GM18508 (cell line): Measurements from ENCODE around the gene KHSRP.
"Not testable (repeated sequence)": the region's sequence is repeated elsewhere in the genome, so short reads cannot be mapped to it uniquely, and the experiment has no call there.

Source experiments
- ATAC-seq: cut with Tn5 transposase; IDR thresholded peaks from one replicate; pipeline ENCODE4 v1.9.1; 2021; ENCODE audit warnings: moderate number of reproducible peaks; ENCODE audit not compliant: insufficient read depth, unreplicated experiment

The KHSRP gene

DNA sequence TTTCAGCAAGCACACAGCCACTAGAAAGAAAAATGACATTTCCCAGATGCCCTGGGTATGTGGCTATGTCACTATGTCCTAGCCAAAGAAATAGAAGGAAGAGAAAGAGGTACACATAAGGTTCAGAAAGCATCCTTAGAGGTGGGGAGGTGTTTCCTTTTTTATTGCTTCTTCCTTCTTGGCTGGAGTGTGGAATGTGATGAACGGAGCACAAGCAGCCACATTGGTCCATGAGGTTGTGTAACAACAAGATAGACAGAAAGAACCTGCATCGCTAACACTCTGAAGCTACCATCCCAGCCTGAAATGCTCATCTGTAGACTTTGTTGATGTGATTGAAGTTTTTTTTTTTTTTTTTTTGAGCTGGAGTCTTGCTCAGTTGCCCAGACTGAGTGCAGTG, 28.3 kb upstream of the KHSRP start:
- no peak for ATAC-seq

DNA sequence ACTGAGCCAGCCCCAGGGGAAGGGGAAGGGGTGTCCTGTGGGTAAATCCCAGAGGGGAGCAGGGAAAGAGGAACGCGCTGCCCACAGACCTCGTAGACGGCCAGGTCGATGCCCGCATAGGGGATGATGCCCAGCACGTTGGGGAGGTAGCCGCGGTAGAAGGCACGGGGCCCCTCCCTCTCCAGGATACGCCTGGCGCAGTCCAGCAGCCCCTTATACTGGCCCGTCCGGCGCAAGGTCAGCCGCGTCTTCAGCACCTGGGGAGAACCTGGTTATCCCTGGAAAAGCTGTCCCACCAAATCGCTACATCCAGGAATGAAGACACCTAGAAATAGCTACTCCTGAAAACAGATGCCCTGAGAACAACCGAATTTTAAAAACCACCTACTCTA, 27.6 kb upstream of the KHSRP start:
- no peak for ATAC-seq

DNA sequence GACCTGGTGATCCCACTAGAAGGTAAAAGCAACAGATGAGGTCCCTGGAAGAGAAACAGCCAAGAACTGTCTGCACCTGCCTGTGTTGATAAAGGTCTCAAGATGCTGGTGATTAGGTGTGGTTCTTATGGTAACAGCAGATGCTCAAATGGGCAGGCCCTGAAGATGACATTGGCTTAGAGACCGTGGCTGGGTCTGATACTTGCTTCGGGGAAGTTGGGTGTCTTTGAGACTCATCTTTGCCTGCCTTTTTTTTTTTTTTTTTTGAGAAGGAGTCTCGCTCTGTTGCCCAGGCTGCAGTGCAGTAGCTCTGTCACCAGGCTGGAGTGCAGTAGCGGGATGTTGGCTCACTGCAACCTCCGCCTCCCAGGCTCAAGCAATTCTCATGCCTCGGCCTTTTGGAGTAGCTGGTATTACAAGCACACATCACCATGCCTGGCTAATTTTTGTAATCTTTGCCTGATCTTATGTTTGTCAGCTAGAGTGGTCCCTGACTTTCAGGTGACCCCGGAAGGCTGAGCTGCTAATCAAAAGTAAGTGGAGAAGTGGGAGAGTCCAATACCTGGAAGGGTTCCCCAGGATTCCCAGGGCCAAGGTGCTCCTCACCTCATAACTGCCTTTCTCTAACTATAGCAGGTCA, 27.1 kb upstream of the KHSRP start:
- no peak for ATAC-seq

DNA sequence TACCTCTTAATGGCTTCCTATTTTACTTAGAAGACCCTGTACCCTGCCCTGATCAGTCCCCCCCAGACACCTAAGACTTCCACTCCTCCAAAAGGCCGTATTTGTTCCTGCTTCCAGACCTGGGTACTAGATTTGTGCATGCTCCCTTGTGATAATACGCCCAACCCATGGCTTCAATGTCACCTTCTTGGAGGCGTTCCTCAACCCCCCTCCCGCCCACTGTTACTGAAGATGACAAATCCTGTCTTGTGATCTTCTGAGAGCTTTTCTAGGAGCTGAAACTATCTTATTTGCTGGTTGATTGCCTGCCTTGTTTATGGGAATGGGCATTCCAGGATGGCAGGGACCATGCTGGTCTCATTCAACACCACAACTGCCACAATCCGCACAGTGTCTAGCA, 25.6 kb upstream of the KHSRP start:
- no peak for ATAC-seq

DNA sequence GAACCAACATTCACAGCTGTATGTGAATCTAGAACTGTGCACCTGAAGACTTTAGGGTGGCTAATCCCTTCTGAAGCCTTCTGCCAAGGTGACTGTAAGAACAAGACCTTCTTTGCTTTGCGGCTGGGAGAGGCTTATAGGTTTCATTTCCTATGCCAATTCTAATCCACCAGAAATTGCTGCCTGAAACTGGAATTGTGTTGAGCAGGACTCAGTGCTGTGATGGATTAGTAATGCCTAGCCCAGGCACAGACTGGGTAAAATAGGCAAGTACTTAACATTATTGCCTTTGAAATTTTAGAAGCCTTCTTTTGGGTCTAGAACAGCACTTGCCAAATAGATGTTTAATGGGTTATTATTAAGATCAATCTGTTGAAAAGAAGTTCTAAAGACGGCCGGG, 23.4 kb upstream of the KHSRP start:
- no peak for ATAC-seq

DNA sequence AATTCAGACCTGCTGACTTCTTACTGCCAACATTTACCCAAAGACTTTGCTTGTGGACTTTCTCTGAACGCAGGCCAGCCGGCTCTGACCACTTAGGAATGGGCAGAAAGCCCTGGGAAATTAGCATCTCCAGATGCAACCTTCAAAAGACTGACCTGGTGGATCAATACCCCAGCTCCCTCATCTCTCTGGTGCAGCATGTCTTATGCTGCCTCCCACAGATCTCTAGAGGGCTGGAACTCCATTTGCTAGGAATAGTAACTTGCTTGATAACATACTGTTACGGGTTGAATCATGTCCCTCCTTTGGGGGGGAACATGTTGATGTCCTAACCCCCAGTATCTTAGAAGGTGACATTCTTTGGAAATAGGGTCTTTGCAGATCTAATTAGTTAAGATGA, 21.8 kb upstream of the KHSRP start:
- no peak for ATAC-seq

DNA sequence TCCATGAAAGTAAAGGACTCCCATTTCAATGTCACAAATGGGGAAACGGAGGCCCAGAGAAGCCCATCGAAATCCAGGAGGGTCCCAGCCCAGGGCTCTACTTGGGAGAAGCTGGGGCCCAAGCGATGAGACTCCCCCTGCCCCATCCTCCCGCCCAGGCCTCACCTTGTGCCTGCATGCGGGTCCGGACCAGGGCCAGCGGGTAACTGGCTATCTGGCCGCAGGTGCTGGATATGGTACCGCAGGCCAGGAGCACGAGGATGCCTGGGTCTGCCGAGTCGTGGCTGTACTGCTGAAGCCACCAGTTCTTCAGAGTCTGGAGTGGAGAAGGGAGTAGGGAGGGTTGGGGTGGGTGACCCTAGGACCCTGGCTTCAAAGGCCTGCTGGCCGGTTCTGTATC, 19.4 kb upstream of the KHSRP start:
- ATAC-seq: no peak

DNA sequence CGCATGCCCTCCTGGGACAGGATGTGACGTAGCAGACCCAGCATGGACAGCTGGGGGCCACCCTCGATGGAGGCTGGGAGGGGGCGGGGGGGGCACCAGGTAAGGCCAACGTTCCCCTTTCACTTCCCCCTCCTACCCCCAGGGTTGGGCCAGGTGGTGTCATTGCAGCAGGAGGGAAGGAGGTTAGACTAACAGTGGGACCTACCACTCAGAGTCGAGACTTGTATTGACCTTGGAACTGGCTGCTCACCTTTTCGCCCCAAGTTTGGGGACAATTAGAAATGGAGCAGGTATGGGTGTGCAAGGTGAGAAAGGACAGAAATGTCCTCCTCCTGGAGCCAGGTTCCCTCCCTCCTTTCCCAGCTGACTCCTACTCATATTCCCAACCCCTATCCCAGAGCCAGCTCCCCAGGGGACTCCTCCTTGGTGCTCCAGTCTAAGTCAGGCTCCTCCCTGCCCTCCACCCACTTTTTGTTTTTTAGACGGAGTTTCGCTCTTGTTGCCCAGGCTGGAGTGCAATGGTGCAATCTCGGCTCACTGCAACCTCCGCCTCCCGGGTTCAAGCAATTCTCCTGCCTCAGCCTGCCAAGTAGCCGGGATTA, 17.6 kb upstream of the KHSRP start:
- ATAC-seq: no peak

DNA sequence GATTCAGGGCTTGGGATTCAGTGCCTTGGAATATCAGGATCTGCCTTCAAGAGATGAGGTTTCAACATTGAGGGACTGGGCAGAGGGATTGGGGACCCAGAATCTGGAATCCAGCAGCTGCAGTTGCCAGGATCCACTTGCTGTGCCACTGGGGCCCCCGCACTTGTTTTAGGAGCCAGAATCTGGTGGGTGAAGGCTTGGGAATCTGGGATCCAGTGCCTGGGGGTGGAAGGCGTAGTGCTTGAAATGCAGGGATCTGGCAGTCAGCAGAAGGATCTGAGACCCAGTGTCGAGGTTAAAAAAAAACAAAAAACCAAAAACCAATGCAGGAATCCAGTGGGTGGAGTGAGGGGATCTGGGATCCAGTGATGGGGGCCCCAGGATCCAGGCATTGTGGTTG, 16.3 kb upstream of the KHSRP start:
- ATAC-seq: no peak

DNA sequence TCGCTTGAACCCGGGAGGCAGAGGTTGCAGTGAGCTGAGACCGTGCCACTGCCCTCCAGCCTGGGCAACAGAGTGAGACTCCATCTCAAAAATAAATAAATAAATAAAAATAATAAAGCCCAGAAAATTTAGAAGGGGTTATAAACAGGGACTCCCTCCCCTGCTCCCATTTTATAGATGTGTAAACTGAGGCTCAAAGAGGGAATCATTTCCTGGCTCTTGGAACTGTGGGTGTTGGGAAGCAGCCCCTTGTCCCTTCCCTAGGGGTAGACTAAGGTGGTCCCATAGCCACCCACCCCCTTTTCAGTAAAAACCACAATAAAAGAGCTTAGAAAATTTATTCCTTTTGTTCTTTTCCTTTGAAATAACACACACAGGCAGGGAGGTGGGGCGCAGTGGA, 15.1 kb upstream of the KHSRP start:
- no peak for ATAC-seq

DNA sequence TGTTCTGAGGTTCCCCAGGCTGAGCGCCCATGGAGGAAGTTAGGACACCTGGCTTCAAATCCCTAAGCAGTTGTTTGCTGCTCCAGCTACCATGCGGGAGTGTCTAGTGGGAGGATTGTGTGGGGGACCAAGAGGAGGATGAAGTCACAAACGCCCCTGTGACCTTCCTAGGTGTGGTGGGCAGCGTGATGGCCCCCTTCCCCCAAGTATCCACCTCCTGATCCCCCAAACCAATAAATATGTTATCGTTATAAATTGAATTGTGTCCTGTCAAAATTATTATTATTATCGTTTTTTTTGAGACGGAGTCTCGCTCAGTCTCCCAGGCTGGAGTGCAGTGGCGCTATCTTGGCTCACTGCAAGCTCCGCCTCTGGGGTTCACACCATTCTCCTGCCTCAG, 9.1 kb upstream of the KHSRP start, which contains the start of gene SLC25A41:
TSS of gene SLC25A41 (minus strand) at position 101 of the 400 bp plus-strand sequence. CDS start at position 31, 70 bp downstream.
- ATAC-seq: no peak

DNA sequence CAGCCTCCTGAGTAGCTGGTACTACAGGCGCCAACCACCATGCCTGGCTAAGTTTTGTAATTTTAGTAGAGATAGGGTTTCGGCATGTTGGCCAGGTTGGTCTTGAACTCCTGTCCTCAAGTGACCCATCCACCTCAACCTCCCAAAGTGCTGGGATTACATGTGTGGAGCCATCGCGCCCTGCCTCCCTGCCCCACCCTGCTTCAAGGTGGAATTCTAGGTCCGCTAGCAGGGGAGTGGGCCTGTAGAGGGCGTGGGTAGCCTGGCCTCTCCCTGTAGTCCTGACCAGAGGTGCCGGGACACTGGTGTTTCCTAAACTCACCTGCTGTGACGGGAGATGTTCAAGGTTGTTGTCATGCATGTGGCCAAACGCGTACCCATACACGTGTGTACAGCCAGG, 8.6 kb upstream of the KHSRP start:
- no peak for ATAC-seq

DNA sequence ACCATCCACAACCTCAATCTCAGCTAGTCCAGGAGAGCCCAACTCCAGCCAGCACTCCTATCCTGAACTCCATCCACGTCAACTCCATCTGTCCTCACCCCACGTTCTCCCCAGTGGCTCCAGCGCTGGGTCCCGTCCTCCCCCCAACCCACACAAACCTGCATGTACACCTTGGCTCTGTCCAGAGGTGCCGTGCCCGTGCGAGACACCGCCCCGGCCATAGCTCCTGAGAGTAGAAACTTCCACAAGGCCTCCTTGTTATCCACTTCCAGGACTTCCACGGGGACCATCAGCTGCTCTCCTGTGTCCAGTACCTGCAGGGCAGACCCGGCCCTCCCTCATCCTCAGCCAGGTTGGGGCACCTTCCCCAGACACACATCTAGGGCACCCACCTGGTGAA, 7.3 kb upstream of the KHSRP start:
- ATAC-seq: no peak

DNA sequence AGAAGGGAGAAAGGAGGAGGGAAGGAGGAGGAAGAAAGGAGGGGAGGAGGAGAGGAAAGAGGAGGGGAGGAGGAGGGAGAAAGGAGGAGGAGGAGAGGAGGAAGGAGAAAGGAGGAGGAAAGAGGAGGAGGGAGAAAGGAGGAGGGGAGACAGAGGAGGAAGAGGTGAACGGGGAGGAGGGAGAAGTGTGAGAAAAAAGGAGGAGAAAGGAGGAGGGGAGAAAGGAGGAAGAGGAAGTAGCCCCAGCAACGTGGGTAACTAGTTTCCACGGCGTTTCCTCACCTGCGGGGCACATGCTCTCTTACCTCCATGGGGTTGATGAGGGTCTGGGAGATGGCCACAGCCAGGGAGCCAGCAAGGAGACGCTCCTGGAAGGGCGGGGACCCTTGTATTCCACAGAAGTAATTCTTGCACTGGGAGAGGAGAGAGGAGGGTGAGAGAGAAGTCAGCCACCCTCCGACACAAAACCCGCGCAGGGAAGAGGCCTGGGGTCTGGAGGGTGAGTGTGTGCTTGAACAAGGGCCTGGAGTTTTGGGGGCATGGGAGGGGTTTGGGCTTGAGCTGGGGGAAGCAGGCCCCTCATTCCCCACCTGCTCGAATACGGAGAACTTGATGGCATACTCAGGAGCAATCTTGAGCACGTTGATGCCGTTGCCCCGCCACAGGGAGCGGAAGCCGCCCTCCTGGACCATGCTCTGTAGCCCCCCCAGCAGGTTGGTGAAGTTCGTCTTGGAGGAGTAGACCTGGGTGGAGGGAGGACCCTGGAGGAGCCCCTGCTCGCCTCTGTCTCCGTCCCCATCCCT, 5.0 kb upstream of the KHSRP start:
- ATAC-seq: no peak

DNA sequence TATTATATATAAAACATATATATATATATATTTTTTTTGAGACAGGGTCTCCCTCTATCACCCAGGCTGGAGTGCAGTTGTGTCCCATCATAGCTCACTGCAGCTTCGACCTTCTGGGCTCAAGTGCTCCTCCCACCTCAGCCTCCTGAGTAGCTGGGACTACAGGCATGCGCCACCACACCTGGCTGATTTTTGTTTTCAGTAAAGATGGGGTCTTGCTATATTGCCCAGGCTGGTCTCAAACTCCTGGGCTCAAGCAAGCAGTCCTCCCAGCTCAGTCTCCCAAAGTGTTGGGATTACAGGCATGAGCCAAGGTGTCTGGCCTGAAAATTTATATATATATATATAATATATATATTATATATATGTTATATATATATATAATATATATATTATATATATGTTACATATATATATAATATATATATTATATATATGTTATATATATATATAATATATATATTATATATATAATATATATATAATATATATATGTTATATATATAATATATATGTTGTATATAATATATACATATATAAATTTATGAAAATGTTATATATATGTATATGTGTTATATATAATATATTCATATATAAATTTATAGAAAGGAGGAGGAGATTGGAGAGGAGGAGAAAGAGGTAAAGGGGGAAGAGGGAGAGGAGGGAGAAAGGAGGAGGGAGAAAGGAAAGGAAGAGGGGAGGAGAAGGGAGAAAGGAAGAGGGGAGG, 4.2 kb upstream of the KHSRP start:
- ATAC-seq: not testable (repeated sequence)

DNA sequence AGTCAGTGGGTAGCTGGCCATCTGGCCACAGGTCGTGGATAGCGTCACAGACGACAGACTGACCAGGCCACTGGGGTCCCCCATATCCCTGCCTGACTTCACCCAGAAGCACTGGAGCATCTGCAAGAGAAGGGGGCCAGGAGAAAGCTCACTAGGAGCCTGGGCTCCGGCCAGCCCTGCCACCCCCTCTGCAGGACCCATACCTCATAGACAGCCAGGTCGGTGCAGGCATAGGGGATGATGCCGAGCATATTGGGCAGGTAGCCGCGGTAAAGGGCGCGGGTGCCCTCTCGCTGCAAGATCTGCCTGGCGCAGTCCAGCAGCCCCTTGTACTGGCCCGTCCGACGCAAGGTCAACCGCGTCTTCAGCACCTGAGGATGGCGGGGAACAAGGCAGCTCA, 2.5 kb upstream of the KHSRP start:
- no peak for ATAC-seq

DNA sequence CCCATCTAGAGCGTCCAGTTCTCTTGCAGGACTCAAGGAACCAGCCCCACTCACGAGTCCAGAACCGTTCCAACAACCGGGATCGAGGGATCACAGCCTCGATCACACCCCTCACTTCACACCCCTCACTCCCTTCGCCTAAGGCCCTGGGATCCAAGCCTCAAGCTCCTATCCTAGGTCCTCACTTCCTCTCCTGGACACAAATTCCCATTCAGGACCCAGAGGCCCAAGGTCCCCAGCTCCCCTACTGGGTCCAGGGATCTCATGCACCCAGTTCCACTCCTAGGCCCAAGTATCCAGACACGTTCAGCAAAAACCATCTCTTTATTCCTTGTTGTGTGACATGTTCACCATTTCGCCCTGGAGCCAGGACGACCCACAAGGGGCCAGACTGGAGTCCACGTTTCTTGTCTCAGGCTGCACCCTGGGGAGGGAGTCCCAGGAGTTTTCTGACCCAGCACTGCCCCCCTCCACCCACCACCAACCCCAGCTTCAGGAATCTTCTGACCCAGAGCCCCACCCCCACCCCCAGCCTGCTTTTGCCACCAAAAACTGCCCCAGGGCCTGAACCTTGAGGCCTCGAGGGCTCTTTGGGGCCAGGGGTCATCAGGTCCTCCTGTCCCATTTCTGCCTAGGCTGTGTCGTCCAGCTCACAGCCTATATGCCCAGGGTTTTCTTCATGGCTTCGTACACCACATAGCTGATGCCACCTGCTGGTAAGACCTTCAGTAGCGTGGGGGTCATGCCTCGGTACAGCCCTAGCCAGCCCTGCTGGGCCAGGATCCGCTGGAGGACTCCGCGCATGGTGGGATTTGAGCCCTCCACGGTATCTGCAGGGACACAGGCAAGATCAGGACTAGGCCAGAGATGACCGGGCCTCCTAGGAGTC, 1.4 kb upstream of the KHSRP start:
- ATAC-seq: no peak

DNA sequence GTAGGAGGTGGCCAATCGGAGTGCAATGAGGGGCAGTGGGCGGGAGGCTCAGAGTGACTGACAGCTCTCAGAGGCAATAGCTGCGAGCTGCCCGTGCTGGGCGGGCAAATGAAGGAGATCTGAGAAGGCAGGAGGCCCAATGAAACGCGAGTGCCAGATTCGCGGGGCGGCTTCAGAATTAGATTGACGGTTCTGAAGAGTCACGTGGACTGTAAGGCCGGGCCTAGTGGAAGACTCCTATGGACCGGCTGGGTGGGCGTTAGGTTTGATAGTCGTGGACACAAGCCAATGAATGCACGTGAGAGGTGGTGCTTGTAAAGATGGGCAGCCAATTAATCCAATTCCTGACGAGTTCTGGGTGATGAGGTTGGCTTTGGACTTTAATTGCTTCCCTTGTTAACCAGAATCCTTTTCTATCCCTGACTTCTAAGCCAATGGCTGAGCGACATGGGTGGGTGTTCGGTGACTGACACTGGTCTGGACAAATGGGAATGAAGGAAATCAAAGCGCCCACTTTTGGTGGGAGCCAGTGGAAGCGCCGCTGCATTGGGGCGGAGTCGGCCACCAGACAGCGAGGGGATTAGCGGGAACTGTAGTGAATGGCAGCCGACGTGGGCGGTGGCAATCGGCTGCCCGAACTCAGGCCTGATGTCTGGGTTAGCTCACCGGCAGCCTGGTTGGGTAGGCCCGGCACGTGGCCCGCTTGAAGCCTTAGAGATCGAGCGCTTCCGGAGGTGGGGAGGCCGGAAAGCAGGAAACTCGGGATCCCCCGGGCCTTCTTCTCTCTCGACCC, 524 bp upstream of the KHSRP start:
- ATAC-seq: peak; percentile 72

DNA sequence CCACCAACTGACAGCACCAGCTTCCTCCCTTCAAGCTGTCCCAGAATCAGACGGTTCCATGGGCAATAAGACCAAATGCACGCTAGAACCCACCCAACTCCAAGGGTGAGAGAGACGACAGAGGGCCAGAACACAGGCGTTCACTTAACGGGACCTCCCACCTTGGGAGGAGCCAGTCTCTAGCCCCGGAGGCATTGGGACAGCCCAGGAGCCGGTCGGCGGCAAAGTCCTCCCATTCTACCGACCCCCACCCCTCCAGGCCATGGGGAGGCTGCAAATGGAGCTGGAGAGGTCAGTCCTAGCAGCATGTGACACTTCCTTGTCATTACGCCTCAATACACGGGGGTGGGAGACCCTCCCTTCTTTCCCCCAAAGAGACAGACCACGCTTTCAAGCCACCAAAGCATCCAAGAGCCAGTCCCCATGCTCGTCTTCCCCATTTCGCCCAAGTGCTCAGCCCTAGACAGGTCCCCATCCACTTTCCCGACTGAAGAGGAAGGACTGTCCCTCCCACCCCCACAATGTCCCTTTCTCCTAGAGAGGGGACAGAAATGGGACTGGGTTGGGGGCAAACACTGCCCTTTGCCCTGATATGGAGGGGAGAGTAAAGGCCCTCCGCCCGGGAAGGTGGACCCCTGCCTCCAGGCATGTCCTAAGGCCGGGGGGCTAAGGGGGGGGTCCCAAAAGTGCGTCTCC, 964 bp downstream of the KHSRP start:
- no peak for ATAC-seq
